ENCODE results near the gene PTPRN2.

Gene PTPRN2

DNA sequence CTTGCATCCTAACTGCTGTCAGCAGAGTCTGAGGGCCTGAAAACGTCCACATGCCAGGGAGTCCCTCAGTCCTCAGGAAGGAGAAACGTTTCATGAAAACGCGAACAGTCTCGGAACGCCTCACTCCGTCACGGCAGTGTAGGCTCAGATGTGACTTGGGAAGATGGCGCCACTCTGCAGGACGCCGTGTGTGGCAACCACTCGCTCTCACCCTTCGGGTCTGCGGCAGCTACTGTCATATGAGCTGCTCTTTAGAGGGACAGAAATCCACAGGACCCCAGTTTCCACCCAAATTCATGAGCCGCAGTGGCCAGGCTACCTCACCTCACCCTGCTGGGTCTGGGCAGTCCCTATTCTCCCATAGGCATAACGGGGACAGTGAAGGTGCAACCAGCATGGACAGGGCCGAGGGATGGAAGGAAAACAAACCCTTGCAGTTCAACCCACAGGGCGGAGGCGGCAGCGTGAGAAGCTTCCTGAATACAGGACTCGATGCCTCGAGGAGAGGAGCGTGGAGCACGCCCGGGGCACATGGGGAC is 812.5 kb downstream of the PTPRN2 start:
- DNase-seq (ENCODE audit: low read depth): no peak
- H3K4me3 ChIP-seq (ENCODE audit: low read depth, low read length): no peak overlapping the region
- TF ChIP-seq CTCF (IDR thresholded peaks at IDR 0.05; ENCODE audit: low read depth, low read length) (no peak), MYC (IDR thresholded peaks at IDR 0.05; ENCODE audit: low read depth, low read length) (no peak), POLR2A (IDR thresholded peaks at IDR 0.05; ENCODE audit: extremely low read depth, insufficient read length) (no peak)
- TF ChIP-seq, protein P1, sequence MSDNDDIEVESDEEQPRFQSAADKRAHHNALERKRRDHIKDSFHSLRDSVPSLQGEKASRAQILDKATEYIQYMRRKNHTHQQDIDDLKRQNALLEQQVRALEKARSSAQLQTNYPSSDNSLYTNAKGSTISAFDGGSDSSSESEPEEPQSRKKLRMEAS (IDR thresholded peaks at IDR 0.05; ENCODE audit: low read depth, low read length): no peak

GRCh38 chr7:157774495-157774894 is 813.1 kb downstream of the PTPRN2 start:
- no peak for DNase-seq (ENCODE audit: low read depth)
- no peak overlapping the region for H3K4me3 ChIP-seq (ENCODE audit: low read depth, low read length)
- TF ChIP-seq POLR2A (IDR thresholded peaks at IDR 0.05; ENCODE audit: extremely low read depth, insufficient read length) (no peak), MYC (IDR thresholded peaks at IDR 0.05; ENCODE audit: low read depth, low read length) (no peak)
- TF ChIP-seq, protein P1 (IDR thresholded peaks at IDR 0.05; ENCODE audit: low read depth, low read length): no peak

DNA sequence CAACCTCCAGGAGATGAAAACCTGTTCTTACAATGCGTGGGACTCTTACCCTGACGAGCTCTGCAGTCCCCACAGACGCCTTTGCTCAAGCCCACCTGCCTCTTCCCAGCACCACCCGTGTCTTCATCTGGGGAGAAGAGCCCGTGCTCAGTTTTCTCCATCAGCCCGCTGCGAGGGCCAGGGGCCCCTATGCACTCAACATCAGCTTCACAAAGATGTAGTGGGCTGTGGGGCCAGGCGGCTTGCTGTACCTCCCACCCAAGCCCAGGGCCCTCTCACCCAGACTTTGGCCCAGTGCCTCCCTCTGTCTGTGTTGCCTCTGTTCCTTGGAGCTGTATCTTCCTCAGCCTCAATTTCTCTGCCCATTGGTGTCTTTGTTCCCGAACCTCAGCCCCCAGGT is 814.3 kb downstream of the PTPRN2 start:
- H3K4me3 ChIP-seq (ENCODE audit: low read depth, low read length): no peak overlapping the region
- no peak for DNase-seq (ENCODE audit: low read depth)
- no peak for TF ChIP-seq MYC (IDR thresholded peaks at IDR 0.05; ENCODE audit: low read depth, low read length)
- TF ChIP-seq, protein P1 (IDR thresholded peaks at IDR 0.05; ENCODE audit: low read depth, low read length): no peak
- no peak for TF ChIP-seq CTCF (IDR thresholded peaks at IDR 0.05; ENCODE audit: low read depth, low read length)
- TF ChIP-seq POLR2A (IDR thresholded peaks at IDR 0.05; ENCODE audit: extremely low read depth, insufficient read length): no peak

DNA sequence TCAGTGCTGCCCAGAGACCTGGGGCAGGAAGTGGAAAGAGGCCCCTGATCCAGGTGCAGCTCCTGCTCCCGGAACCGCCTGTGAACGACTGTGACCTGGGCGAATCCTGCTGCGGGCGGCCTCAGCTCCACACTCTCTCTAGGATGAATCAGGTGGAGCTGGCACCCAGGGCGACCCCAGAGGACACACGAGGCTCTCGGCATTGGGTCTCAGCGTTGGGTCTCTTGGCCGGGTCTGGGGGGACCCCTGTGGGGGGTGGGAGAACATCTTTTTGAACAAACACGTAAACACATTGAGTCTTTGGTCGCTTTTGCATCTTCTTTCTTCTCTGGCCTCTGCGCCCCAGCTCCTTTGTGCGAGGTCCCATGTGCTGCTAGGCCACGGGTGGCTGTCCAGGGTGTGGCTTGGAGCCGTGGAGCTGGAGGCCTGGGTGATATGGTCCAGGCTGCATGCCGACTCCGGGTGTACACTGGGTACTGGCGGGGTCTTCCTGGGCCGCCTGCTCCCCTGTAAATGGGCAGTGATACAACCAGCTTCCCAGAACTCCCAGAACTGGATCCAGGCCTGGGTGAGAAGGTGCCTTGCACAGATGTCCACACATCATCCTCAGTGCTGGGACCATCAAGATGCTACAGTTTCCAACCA is 815.0 kb downstream of the PTPRN2 start:
- no peak for DNase-seq (ENCODE audit: low read depth)
- TF ChIP-seq POLR2A (IDR thresholded peaks at IDR 0.05; ENCODE audit: extremely low read depth, insufficient read length): no peak
- no peak for TF ChIP-seq CTCF (IDR thresholded peaks at IDR 0.05; ENCODE audit: low read depth, low read length)
- no peak for TF ChIP-seq MYC (IDR thresholded peaks at IDR 0.05; ENCODE audit: low read depth, low read length)
- TF ChIP-seq, protein P1 (IDR thresholded peaks at IDR 0.05; ENCODE audit: low read depth, low read length): no peak
- H3K4me3 ChIP-seq (ENCODE audit: low read depth, low read length): no peak overlapping the region

DNA sequence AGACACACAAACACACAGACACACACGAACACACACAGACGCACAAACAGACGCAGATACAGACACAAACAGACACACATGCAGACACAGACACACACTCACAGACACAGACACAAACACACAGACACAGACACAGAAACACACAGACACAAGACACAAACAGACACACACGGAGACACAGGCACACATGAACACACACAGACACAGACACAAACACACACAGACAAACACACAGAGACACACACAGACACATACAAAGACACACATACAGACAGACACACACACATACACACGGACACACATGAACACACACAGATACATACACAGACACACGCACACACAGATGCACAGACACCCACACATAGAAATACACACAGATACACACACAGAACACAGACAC is 815.9 kb downstream of the PTPRN2 start:
- no peak for DNase-seq (ENCODE audit: low read depth)
- TF ChIP-seq CTCF (IDR thresholded peaks at IDR 0.05; ENCODE audit: low read depth, low read length) (no peak), POLR2A (IDR thresholded peaks at IDR 0.05; ENCODE audit: extremely low read depth, insufficient read length) (no peak), MYC (IDR thresholded peaks at IDR 0.05; ENCODE audit: low read depth, low read length) (no peak)
- TF ChIP-seq, protein P1 (IDR thresholded peaks at IDR 0.05; ENCODE audit: low read depth, low read length): no peak
- H3K4me3 ChIP-seq (ENCODE audit: low read depth, low read length): no peak overlapping the region

DNA sequence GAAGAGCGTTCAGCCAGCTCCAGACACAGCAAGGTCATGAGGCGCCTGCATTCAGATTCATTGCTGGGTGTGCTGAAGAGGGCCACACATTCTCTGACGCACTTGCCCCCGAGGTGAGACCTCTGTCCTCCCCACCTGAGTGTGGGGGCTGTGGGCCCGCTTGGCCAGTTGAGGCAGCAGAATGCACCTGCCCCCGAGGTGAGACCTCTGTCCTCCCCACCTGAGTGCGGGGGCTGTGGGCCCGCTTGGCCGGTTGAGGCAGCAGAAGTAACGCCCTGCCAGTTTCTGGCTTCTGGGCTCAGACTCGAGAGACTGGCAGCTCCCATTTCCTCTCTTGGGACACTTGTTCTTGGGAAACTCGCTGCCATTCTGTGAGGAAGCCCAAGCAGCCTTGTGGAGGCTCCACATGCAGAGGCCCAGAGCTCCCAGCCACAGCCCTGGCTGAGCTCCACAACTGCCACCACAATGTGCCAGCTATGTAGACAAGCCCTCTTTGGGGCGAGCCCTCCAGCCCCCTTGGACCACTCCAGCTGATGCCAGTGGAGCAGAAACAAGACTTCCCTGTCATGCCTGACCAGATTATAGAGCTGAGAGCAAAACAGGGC is 816.8 kb downstream of the PTPRN2 start:
- no peak for DNase-seq (ENCODE audit: low read depth)
- TF ChIP-seq CTCF (IDR thresholded peaks at IDR 0.05; ENCODE audit: low read depth, low read length) (no peak), POLR2A (IDR thresholded peaks at IDR 0.05; ENCODE audit: extremely low read depth, insufficient read length) (no peak), MYC (IDR thresholded peaks at IDR 0.05; ENCODE audit: low read depth, low read length) (no peak)
- TF ChIP-seq, protein P1 (IDR thresholded peaks at IDR 0.05; ENCODE audit: low read depth, low read length): no peak
- H3K4me3 ChIP-seq (ENCODE audit: low read depth, low read length): no peak overlapping the region
